ENCODE data around the gene DDX46. TPM values are rescaled to one million over a fixed set of nuclear protein-coding genes. Genes with fewer than 3 reads are reported as not detected.
"Not testable (repeated sequence)": the region's sequence is repeated elsewhere in the genome, so short reads cannot be mapped to it uniquely, and the experiment has no call there.

Gene DDX46
- total RNA-seq, 1 donor from 2014 or later, result 20.5 TPM

DNA sequence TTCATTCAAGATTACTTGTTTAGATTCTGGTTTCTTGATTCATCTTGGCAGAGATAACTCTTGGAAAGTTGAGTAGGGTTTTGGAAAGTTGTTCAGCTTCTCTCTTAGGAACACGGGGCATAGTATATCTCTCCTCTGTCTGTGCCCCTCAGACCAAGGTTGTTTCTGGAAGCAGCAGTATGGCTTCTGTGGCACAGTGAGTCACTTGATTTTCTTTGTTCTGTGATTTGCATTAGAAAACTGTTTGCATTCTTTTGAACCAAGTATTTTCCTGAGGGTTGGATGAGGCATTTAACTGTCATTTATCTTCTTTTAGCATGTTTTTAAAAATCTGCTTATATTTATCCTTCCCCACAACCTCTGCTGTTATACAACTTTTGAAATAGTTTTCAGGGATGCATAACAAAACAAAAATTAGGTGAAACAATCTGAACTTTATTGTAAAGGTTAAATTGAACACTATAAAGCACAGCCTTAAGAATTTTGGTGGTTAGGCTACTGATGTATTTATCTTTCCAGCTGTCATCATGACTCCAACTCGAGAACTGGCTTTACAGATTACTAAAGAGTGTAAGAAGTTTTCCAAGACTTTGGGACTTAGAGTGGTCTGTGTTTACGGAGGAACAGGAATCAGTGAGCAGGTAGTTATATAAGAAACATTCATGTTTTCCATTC lies 26.5 kb downstream of the DDX46 start:
- DNase-seq (ENCODE audit: low read depth), result peak; percentile 17

DNA sequence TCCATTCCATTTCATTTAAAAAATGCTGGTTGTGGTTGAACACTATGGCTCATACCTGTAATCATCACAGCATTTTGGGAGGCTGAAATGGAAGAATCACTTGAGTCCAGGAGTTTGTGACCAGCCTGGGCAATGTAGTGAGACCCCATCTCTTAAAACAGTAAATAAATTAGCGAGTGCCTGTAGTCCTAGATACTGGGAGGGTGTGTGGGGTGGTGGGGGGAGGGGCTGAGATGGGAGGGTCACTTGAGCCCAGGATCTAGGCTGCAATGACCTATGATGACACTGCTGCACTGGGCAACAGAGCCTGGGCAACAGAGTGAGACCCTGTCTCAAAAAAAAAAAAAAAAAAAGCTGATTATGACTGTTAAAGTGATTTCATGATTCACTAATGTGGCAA lies 29.1 kb downstream of the DDX46 start:
- DNase-seq (ENCODE audit: low read depth), result no peak

DNA sequence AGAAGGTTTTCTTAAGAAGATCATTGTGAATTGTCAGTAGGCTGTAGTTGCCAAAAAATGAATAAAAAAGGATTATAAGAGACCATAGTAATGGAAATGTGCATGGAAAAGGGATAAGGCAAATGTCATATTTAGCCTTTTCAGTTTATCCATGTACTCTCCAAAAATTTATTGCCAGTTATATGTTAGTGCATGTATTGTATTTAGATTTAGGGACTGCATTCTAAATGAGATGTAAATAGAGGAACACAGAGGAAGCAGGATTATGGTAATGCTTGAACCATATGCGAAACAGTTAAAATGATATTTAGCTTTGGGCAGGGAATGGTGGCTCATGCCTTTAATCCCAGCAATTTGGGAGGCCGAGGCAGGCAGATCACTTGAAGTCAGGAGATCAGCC lies 33.0 kb downstream of the DDX46 start:
- DNase-seq (ENCODE audit: low read depth), result no peak

DNA sequence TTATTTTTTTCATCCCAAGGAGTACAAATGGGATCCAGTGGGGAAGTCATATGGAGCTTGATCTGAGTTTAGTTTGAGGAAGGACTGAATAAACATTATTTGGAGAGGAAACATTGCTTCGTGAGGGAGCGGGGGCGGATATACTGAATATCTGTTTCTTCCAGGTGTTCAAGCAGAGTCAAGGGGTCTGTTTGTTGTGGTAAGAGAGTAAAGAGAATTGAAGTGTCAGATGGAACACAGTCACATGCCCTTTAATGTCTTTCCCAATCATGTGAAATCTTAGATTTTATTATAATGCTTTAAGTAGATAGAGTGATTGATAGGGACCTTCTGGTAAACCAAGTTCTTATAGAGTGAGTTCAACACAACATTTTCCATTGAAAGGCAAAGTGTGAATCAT lies 33.7 kb downstream of the DDX46 start:
- DNase-seq (ENCODE audit: low read depth), result no peak

DNA sequence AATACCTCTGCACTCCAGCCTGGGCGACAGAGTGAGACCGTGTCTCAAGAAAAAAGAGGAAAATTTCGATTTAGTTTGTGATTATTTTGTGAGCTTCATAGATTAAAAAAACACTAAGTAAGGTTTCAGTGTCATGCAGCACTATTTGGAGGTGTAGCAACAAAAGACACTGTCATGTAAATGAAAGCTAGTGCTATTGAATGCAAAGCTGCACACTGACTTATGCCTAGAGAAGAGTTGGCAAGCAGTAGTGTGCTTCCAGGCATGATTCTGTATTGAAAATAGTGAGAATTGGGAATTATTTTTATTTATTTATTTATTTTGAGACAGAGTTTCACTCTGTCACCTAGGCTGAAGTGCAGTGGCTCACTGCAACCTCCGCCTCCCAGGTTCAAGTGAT lies 34.5 kb downstream of the DDX46 start:
- DNase-seq (ENCODE audit: low read depth), result no peak

DNA sequence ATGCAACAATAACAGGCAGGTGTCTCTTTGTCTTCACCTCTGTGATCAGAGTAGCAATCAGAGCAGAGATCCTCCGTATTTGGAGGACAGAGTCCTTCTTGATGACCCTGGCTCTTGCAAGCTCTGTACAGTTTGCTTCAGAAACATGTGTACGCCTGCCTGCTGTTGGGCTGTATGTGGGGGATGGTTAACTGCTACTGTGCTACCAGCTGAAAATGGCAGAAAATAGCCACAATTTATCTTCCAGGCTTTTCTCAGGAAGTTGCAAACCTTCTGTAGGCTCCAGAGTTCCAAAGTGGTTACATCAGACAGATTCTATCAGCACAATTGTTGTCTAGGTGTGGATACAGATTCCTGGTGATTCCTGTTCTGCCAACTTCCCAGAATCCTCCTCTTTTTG lies 35.5 kb downstream of the DDX46 start:
- DNase-seq (ENCODE audit: low read depth), result no peak

DNA sequence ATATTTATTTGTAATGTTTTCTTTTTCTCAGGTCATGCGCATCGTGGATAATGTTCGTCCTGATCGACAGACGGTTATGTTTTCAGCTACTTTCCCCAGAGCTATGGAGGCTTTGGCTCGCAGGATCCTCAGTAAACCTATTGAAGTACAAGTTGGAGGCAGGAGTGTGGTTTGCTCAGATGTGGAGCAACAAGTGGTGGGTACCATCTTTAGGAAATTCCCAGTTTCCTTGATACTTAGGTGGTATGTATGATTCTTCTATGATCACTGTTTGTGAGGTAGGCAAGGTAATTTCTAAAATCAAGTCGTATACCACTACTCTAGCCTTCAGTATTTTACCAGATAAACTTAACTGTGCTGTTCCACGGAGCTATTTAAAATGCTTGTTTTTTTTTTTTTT lies 36.2 kb downstream of the DDX46 start:
- no peak for DNase-seq (ENCODE audit: low read depth)

DNA sequence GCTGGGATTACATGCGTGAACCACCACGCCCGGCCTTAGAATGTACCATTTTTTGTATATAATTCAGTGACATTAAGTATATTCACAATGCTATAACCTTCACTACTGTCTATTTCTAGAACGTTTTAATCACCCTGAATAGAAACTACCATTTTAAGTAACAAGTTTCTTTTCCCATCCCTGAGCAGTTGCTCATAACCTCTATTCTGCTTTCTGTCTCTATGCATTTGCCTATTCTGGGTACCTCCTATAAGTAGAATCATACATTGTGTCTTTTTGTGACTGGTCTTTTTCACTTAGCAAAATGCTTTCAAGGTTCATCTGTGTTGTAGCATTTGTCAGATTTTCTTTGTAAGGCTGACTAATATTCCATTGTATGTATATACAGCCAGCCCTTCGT lies 39.9 kb downstream of the DDX46 start:
- DNase-seq (ENCODE audit: low read depth), result no peak

DNA sequence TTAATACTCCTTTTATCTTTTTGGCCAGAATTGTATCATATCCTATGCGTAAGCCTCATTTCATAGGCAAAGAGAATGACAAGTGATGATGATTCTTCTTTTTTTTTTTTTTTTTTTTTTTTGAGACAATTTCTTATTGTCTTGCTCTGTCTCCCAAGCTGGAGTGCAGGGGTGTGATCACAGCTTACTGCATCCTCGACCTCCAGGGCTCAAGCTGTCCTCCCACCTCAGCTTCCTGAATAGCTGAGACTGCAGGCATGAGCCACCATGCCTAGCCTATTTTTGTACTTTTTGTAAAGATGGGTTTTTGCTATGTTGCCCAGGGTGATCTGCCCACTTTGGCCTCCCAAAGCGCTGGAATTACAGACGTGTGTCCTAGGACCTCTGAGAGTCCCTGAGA lies 45.2 kb downstream of the DDX46 start:
- no peak for DNase-seq (ENCODE audit: low read depth)

DNA sequence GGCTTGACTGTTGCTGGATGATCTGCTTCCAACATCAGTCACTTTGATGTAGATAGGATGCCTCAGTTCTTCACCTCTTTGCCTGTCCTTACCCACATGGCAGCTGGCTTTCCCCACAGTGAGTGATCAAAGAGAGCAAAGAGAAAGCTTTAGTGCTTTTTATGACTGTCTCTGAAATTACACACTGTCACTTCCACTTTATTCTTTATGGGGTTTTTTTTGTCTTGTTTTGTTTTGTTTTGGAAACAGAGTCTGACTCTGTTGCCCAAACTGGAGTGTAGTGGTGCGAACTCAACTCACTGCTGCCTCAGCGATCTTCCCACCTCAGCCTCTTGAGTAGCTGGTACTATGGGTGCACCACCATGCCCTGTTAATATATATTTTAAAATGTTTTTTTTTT lies 54.8 kb downstream of the DDX46 start:
- DNase-seq (ENCODE audit: low read depth), result no peak

DNA sequence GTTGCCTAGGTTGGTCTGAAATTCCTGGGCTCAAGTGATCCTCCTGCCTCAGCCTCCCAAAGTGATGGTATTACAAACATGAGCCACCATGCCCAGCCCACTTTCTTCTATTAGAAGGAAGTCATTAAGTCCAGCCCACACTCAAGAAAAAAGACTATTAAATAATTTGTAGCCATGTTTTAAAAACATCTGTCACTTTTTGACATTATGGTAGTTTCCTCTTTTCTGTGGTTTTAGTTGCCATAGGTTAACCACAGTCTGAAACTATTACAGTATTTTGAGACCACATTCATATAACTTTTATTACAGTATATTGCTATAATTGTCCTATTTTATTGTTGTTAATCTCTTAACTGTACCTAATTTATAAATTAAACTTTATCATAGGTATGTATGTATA lies 55.2 kb downstream of the DDX46 start:
- DNase-seq (ENCODE audit: low read depth), result no peak

DNA sequence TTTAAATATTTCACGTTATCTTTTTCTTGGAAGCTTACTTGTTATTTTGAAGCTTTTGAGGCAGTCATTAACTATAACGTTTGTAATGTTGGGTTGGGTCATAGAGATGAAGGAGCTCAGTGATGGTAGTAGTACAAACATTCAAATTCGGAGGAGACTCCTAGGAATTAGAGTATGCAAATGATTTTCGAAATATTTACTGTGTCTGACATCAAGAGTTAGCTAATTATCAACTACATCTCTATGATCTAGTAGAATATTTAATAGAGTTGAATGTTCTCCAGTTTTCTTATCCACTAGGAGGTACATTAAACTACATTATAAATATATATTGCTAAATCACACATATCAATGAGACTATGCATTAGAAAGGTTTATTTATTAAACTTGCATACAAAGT lies 58.4 kb downstream of the DDX46 start:
- no peak for DNase-seq (ENCODE audit: low read depth)

DNA sequence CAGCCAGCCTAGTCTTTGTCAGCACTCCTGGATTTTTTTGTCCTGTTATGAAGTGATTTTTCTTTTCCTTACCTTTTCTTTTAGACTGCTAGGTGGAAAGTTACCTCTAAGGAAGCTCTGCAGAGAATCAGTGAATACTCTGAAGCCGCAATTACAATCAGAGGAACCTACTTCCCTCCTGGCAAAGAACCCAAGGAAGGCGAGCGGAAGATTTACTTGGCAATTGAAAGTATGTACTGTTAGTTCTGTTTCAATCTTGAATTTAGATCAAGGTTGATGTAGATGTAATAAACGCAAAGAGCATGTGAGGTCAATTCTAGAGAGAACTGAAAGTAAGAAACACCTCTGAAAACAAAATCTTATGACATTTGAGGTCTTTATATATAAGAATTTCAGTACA lies 60.2 kb downstream of the DDX46 start:
- DNase-seq (ENCODE audit: low read depth), result no peak

DNA sequence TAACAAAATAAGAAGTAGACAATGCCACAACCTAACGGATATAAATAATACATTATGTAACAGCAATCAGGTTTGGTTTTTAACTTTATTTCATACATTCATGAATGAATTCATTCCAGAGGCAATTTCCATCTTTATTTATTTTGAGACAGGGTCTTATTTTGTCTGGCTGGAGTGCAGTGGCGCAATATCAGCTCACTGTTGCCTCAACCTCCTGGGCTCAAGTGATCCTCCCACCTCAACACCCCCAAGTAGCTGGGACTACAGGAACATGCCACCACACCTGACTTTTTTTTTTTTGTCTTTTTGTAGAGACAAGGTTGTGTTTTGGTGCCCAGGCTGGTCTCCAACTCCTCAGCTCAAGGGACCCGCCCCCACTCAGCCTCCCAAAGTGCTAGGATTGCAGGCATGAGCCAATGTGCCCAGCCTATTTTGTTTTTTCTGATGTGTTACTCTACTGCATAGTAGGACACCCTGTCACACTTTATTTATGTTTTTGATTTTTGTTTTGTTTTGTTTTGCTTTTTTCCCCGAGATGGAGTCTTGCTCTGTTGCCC lies 60.9 kb downstream of the DDX46 start:
- DNase-seq (ENCODE audit: low read depth), result no peak

DNA sequence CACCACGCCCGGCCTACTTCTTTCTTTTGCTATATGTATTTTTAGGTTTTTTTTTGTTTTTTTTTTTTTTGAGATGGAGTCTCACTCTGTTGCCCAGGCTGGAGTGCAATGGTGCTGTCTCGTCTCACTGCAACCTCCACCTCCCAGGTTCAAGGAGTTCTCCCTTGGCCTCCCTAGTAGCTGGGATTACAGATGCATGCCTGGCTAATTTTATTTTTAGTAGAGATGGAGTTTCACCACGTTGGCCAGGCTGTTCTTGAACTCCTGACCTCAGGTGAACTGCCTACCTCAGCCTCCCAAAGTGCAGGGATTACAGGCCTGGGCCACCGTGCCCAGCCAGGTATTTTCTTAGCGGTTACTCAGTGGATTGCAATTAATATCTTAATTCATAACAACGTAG lies 63.3 kb downstream of the DDX46 start:
- no peak for DNase-seq (ENCODE audit: low read depth)

DNA sequence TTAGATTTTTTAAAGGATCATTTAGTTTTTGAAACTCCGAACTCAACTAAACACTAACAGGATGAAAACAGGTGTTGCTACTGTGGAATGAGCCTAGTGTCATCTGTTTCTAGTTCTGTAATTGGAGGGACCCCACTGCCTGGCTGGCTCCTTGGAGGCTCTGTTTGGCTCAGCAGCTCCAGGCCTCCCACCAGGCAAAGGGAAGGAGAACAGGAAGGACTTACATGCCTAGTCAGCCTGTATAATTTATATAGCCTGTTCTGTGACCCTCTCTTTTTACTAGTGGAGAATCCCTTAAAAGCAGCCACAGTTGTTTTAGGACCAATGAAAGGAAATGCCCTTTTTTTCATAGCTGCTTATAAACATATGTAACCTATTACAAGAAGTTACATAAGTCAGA lies 66.1 kb downstream of the DDX46 start:
- DNase-seq (ENCODE audit: low read depth), result no peak

DNA sequence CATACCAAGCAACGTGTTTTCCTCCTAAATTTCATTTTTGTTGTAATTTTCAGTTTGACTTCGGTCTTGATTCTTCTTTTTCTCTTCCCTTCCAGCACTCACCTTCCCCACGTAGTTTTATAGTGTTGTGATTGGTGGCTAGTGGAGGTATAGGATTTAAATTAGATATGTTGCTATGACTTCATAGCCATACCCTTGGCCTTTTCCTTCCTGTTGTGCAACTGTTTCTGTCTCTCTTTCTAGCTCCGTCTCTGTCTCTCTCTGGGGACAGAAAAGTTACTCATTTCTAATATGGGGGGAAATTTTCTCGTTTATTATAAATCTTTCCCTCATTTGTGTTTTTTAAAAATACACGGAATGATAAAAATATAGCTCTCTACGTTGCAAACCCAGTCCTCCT lies 66.6 kb downstream of the DDX46 start:
- no peak for DNase-seq (ENCODE audit: low read depth)

DNA sequence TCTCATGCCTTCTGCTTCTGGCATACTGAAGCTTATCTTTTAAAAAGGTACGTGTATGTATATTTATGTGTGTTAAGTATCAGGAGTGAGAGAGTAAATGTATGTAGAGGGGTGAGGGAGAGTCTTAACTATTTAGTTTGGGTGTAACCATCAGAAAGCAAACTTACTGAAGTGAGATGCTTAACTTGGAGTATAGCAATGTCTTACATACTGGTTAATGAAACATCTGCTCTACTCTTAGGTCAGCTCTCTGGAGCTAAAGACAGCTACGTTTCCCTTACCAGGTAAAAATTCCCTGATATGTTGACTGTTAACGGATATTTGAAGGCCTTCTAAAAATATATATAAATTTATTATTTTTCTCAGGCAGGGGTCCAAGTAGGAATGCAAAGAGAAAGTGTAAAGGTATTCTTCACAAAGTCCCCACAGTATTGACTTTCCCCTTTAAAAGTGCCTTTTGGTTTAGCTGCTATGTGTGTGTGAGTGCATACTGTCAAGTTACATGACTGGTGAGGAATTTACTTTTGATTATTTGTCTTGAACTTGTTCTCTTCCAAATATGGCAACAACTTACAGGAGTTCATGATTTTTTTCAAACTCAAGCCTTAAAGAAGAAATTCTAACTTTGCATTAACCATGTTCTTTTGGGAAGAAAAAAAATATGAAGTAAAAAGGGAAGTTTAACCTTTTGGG lies 74.9 kb downstream of the DDX46 start:
- DNase-seq (ENCODE audit: low read depth), result no peak

DNA sequence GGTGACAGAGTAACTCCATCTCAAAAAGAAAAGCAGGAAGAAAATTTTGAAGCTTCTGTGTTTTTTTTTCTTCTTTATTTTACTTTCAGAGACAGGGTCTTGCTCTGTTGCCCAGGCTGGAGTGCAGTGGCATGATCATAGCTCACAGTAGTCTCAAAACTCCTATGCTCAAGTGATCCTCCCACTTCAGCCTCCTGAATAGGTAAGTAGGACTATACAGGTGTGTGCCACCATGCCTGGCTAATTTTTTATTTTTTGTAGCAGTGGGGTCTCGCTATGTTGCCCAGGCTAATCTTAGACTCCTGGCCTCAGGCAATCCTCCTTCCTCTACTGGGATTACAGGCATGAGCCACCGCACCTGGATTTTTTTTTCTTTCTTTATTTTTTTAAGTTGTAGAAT lies 77.0 kb downstream of the DDX46 start:
- DNase-seq (ENCODE audit: low read depth), result no peak

DNA sequence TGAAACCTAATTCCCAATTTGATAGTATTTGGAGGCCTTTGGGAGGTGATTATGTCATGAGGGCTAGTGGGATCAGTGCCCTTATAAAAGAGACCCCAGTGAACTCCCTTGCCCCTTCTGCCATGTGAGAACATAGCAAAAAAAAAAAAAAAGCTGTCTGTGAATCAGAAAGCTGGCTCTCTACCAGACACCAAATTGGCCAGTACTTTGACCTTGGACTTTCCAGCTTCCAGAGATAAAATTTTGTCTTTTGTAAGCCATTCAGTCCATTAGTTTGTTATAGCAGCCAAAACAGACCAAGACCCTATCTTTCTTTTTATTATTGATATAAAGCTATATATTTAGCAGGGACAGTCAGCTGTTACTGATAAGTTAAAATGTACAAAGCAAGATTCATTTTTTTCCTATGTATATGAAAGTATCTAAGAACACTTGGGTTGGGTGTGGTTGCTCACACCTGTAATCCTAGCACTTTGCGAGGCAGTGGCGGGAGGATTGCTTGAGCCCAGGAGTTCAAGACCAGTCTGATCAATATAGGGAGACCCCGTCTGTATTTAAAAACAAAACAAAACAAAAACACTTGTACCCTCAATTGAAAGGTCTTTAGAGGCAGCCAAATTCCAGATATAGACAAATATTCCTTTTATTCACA lies 79.1 kb downstream of the DDX46 start:
- DNase-seq (ENCODE audit: low read depth), result no peak

DNA sequence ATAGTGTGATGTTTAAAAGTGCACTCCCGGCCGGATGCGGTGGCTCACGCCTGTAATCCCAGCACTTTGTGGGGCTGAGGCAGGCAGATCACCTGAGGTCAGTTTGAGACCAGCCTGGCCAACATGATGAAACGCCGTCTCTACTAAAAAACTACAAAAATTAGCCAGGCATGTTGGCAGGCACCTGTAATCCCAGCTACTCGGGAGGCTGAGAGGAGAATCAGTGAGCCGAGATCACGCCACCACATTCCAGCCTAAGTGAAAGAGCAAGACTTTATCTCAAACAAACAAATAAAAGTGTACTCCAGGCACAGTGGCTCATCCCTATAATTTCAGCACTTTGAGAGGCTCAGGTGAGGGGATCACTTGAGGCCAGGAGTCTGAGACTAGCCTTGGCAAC lies 79.8 kb downstream of the DDX46 start:
- DNase-seq (ENCODE audit: low read depth), result not testable (repeated sequence)

DNA sequence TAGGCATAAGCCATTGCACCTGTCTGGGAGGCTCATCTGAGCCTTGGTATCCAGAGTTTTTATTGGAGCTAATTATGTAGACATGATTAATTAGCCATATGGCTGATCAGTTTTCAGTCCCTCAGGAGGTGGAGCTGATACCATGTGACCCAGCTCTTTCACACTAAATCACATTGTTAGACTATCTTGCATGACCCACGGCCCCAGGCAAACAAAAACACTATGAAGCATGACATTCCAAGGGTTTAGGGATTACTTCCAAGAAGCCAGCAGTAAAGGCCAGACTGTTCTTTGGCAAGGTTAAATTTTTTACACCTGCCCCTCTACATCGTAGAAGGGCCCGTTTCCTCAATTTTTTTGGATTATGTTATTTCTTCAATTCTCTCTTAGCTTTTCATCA lies 82.2 kb downstream of the DDX46 start:
- DNase-seq (ENCODE audit: low read depth), result no peak

DNA sequence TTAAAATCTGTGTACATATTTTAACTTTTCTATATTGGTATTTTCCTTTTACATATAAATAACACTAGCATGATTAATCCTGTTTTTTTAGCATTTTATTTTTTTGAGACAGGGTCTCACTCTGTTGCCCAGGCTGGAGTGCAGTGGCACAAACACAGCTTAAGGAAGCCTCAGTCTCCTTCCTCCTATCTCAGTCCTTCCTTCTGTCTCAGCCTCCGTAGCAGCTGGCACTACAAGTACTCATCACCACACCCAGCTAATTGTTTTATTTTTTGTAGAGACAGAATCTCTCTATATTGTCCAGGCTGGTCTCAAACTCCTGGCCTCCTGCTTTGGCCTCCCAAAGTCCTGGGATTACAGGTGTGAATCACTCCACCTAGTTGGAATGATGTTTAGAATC lies 85.7 kb downstream of the DDX46 start:
- no peak for DNase-seq (ENCODE audit: low read depth)
